Panc1 (cell line): ENCODE measurements around the gene SRCIN1. TPM values are rescaled to one million over a fixed set of nuclear protein-coding genes. Genes with fewer than 3 reads are reported as not detected.
"Not testable (repeated sequence)": the region's sequence is repeated elsewhere in the genome, so short reads cannot be mapped to it uniquely, and the experiment has no call there.

Source experiments
- ATAC-seq: fragments of 200-7000 bp; cut with Tn5 transposase; 2 replicates; pipeline ENCODE4 v1.9.1; 2020; ENCODE audit warnings: mild to moderate bottlenecking, moderate library complexity
- BruUV-seq: library from RNA; stranded (reverse); fragments of 400-500 nt; replicated peaks from 2 replicates; lab custom pipeline; 2021; lab: Mats Ljungman, UMichigan
- CTCF ChIA-PET: fragments of 300-600 bp; sonication (Branson Sonifier 250); formaldehyde crosslinking; loops from one replicate; lab custom pipeline; 2022; ENCODE audit warnings: antibody characterized with exemption; lab: Charles Lee
- POLR2A ChIA-PET: fragments of 300-600 bp; sonication (Branson Sonifier 250); formaldehyde crosslinking; loops from one replicate; lab custom pipeline; 2022; ENCODE audit warnings: antibody characterized with exemption; lab: Charles Lee
- DNase-seq: peaks from one replicate; pipeline ENCODE4 v3.0.0-alpha.2; 2010; ENCODE audit warnings: low read depth, low spot score
- H3K27ac ChIP-seq: 2 replicates; pipeline ENCODE4 v1.5.1; 2011; ENCODE audit warnings: mild to moderate bottlenecking, low read length, inconsistent platforms
- H3K27me3 ChIP-seq: fragments of 200-500 bp; sonication (Bioruptor generic); 2 replicates; pipeline ENCODE4 v1.6.0; 2014; ENCODE audit warnings: low read length, inconsistent platforms; ENCODE audit not compliant: control insufficient read depth, insufficient read depth
- H3K36me3 ChIP-seq: fragments of 200-500 bp; sonication (Bioruptor generic); 2 replicates; pipeline ENCODE4 v1.5.1; 2014; ENCODE audit warnings: inconsistent platforms, mild to moderate bottlenecking, low read length, moderate library complexity; ENCODE audit not compliant: control insufficient read depth, insufficient read depth
- H3K4me1 ChIP-seq: 2 replicates; pipeline ENCODE4 v1.5.1; 2011; ENCODE audit warnings: inconsistent platforms, mild to moderate bottlenecking, low read length, moderate library complexity; ENCODE audit not compliant: control insufficient read depth, insufficient read depth
- H3K4me3 ChIP-seq, 2 experiments: 2 replicates each; pipeline ENCODE4 v1.5.1; 2011 to 2012; ENCODE audit warnings: low read depth in 2 of 2, low read length in 2 of 2, mild to moderate bottlenecking in 2 of 2, inconsistent platforms in 1 of 2, moderate library complexity in 1 of 2
- H3K9me3 ChIP-seq: fragments of 200-500 bp; sonication (Bioruptor generic); 2 replicates; pipeline ENCODE4 v1.5.1; 2014; ENCODE audit warnings: low read depth, mild to moderate bottlenecking, inconsistent platforms, low read length, moderate library complexity; ENCODE audit not compliant: control insufficient read depth, insufficient read depth
- CTCF ChIP-seq: fragments of 450-650 bp; IDR thresholded peaks from 2 replicates; pipeline ENCODE4 v1.5.1; 2017; ENCODE audit warnings: mild to moderate bottlenecking
- POLR2AphosphoS5 ChIP-seq: IDR thresholded peaks from 2 replicates; pipeline ENCODE4 v1.6.1; 2012; ENCODE audit warnings: mild to moderate bottlenecking, low read depth, low read length, moderate library complexity
- SIN3A ChIP-seq: IDR thresholded peaks from 2 replicates; pipeline ENCODE4 v1.6.1; 2012; ENCODE audit warnings: low read depth, mild to moderate bottlenecking, low read length, moderate library complexity, borderline replicate concordance; ENCODE audit not compliant: insufficient read depth
- TCF7L2 ChIP-seq: IDR thresholded peaks from 2 replicates; pipeline ENCODE4 v1.6.1; 2011; ENCODE audit warnings: mild to moderate bottlenecking, low read depth, low read length, inconsistent platforms
- in situ Hi-C: cut with HindIII; loops from 2 replicates; pipeline ENCODE4 v1.10.0; 2016; ENCODE audit warnings: low sequenced_read_pairs, low pct_unique_long_range_greater_than_20kb
- intact Hi-C: fragments of 100-400 bp; cut with micrococcal nuclease; formaldehyde crosslinking; loops from one replicate; pipeline ENCODE4 v1.10.0; 2022; ENCODE audit not compliant: unreplicated experiment
- total RNA-seq: library from RNA; stranded (reverse); gene quantifications from one replicate; pipeline ENCODE4 v1.2.1, GENCODE V29; 2021; ENCODE audit not compliant: unreplicated experiment
- TF ChIP-seq, protein P1 (sequence below), 2 experiments: IDR thresholded peaks; 2 replicates each; pipeline ENCODE4 v1.6.1; 2011 to 2012; ENCODE audit warnings: low read depth in 2 of 2, control low read depth in 1 of 2, low read length in 1 of 2, mild to moderate bottlenecking in 1 of 2, moderate library complexity in 1 of 2; ENCODE audit not compliant: insufficient read depth in 1 of 2

SRCIN1 gene
- total RNA-seq, 1 experiment from 2014 or later: 12.8 TPM

GRCh38 chr17:38624782-38625355 lies 19.1 kb upstream of the SRCIN1 start:
- H3K36me3 ChIP-seq, DNase-seq, intact Hi-C loops, BruUV-seq, POLR2A ChIA-PET, ATAC-seq, H3K9me3 ChIP-seq, H3K27ac ChIP-seq, H3K4me1 ChIP-seq, in situ Hi-C loops, H3K4me3 ChIP-seq, H3K27me3 ChIP-seq: not testable (repeated sequence)
- CTCF ChIA-PET: interaction anchor here (0.7 kb wide), 1 partner anchor 23 kb away, joined by 4 read pairs; no protein-coding TSS in a partner anchor

DNA sequence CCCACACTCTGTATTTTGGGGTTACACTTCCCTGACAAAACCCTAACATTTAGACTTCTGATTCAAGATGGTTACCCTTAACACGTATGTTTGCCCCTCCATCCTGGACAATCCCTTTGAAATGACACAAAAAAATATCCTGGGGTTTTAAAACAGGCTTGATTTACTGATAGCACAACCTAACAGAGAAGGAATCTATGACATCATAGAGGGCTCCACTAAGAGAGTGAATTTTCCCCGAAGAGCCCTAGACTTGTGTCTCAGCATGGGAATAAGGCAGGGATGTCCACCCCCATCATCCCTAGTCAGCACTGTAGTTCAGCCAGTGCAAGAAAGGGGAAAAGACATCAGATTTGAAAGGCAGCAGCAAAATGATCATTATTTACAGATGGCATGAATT lies 15.8 kb upstream of the SRCIN1 start:
- Histone ChIP-seq H3K9me3 (no peaks in the 10 kb centered on the region), H3K27ac (no peak overlapping the region), H3K4me1 (no peaks in the 10 kb centered on the region), H3K4me3 (no peak overlapping the region), H3K27me3 (no peaks in the 10 kb centered on the region), H3K36me3 (no peaks in the 10 kb centered on the region)
- intact Hi-C loops (no loop called here), in situ Hi-C loops (no loop called here)
- BruUV-seq: no TSS peak
- ChIA-PET CTCF (no interaction called here), POLR2A (no interaction called here)
- TF ChIP-seq CTCF (no peak), TCF7L2 (no peak), SIN3A (no peak), POLR2AphosphoS5 (no peak)
- TF ChIP-seq, protein P1, sequence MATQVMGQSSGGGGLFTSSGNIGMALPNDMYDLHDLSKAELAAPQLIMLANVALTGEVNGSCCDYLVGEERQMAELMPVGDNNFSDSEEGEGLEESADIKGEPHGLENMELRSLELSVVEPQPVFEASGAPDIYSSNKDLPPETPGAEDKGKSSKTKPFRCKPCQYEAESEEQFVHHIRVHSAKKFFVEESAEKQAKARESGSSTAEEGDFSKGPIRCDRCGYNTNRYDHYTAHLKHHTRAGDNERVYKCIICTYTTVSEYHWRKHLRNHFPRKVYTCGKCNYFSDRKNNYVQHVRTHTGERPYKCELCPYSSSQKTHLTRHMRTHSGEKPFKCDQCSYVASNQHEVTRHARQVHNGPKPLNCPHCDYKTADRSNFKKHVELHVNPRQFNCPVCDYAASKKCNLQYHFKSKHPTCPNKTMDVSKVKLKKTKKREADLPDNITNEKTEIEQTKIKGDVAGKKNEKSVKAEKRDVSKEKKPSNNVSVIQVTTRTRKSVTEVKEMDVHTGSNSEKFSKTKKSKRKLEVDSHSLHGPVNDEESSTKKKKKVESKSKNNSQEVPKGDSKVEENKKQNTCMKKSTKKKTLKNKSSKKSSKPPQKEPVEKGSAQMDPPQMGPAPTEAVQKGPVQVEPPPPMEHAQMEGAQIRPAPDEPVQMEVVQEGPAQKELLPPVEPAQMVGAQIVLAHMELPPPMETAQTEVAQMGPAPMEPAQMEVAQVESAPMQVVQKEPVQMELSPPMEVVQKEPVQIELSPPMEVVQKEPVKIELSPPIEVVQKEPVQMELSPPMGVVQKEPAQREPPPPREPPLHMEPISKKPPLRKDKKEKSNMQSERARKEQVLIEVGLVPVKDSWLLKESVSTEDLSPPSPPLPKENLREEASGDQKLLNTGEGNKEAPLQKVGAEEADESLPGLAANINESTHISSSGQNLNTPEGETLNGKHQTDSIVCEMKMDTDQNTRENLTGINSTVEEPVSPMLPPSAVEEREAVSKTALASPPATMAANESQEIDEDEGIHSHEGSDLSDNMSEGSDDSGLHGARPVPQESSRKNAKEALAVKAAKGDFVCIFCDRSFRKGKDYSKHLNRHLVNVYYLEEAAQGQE (IDR thresholded peaks at IDR 0.05; ENCODE audit: insufficient read depth in 1 of 2, low read depth in 2 of 2, low read length in 1 of 2): no peak
- ATAC-seq: no peak
- DNase-seq: no peak

DNA sequence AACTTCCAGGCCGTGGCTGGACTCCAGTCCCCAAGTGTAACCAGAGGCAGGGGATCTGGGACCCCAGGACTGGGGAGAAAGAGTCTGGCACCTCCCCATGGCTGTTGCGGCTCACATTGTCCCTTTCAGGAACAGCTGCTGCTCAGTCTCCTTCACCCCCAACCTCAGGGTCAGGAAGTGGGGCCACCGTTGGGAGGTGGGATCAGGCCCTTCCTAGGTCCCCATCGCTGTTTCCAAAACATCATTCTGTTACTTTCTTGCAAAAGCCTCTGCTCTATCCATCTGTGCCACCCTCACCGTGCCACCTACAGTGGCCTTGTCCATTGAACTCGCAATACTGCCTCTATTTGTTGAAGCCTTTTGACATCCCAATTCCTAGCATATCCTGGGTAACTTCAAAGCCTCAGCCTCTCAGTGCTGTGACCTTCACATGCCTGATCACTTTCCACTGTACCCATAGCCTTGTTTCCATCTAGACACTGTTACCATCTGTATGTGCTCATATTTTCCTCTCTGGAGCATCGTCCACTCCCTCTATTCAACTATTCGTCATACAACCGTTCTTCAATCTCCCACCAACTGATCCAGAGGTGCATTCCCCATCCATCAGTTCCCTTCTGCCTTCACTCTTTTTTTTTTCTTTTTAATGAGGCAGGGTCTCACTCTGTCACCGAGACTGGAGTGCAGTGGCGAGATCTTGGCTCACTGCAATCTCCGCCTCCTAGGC lies 15.0 kb upstream of the SRCIN1 start:
- Histone ChIP-seq H3K9me3 (no peaks in the 10 kb centered on the region), H3K27ac (no peak overlapping the region), H3K4me3 (no peak overlapping the region), H3K4me1 (no peaks in the 10 kb centered on the region), H3K27me3 (no peaks in the 10 kb centered on the region), H3K36me3 (no peaks in the 10 kb centered on the region)
- BruUV-seq: no TSS peak
- DNase-seq (no peak), ATAC-seq (no peak)
- intact Hi-C loops: no loop called here
- ChIA-PET POLR2A (no interaction called here), CTCF (no interaction called here)
- TF ChIP-seq SIN3A (no peak), TCF7L2 (no peak), POLR2AphosphoS5 (no peak), CTCF (no peak)
- TF ChIP-seq, protein P1 (IDR thresholded peaks at IDR 0.05; ENCODE audit: insufficient read depth in 1 of 2, low read depth in 2 of 2, low read length in 1 of 2): no peak
- in situ Hi-C loops: no loop called here
